A549 (cell line): ENCODE results near the gene PAX9. TPM values are rescaled to one million over a fixed set of nuclear protein-coding genes. Genes with fewer than 3 reads are reported as not detected.

Experiments used
- ATAC-seq, 2 experiments: fragments of 200-7000 bp in 1 of 2; fragments of >200 bp in 1 of 2; cut with Nextera tagmentation in 1 of 2; cut with Tn5 transposase in 1 of 2; 3 replicates each; pipeline versions ENCODE4 v1.8.0 to v1.9.1; 2018 to 2020; ENCODE audit warnings: mild to moderate bottlenecking in 1 of 2, moderate library complexity in 1 of 2
- CTCF ChIA-PET: fragments of 300-600 bp; sonication (Branson Sonifier 250); formaldehyde crosslinking; extraction: SDS; loops from one replicate; lab custom pipeline; 2021; ENCODE audit warnings: antibody characterized with exemption, inconsistent platforms; lab: Yijun Ruan, JAX
- POLR2A ChIA-PET: fragments of 350-600 bp; formaldehyde crosslinking; extraction: SDS; loops from one replicate; lab custom pipeline; 2021; ENCODE audit warnings: antibody characterized with exemption, inconsistent platforms; lab: Yijun Ruan, JAX
- DNase-seq, 2 experiments: peaks; one replicate each; pipeline versions ENCODE4 v3.0.0 to v3.0.0-alpha.2; 2011 to 2016; ENCODE audit warnings: low read depth in 1 of 2, low spot score in 1 of 2
- FAIRE-seq: peaks from 2 replicates; lab custom pipeline; 2011; peaks lifted over from hg19 to GRCh38; lab: Jason Lieb, UNC
- H3K27ac ChIP-seq, 2 experiments: fragments of >200 bp; sonication (Bioruptor Twin); formaldehyde crosslinking; 3 replicates each; pipeline ENCODE4 v1.5.1; 2016 to 2017
- H3K4me1 ChIP-seq: fragments of >200 bp; sonication (Bioruptor Twin); formaldehyde crosslinking; 3 replicates; pipeline ENCODE4 v1.6.1; 2016
- H3K4me2 ChIP-seq: fragments of >200 bp; sonication (Bioruptor Twin); formaldehyde crosslinking; 3 replicates; pipeline ENCODE4 v1.6.1; 2016
- H3K4me3 ChIP-seq: fragments of >200 bp; sonication (Bioruptor Twin); formaldehyde crosslinking; 3 replicates; pipeline ENCODE4 v1.5.1; 2016
- H3K9me3 ChIP-seq: fragments of >200 bp; sonication (Bioruptor Twin); formaldehyde crosslinking; 3 replicates; pipeline ENCODE4 v1.6.1; 2016
- CHD2 ChIP-seq: fragments of 150-350 bp; IDR thresholded peaks from 2 replicates; pipeline ENCODE4 v1.6.1; 2014; ENCODE audit warnings: low read length; ENCODE audit not compliant: partially characterized antibody
- CHD4 ChIP-seq: fragments of 200-600 bp; sonication (generic); IDR thresholded peaks from 2 replicates; pipeline ENCODE4 v1.6.1; 2016; ENCODE audit warnings: antibody characterized with exemption, mild to moderate bottlenecking, borderline replicate concordance
- EHF ChIP-seq: fragments of 250-450 bp; sonication (Bioruptor Pico); IDR thresholded peaks from 2 replicates; pipeline ENCODE4 v1.5.0; 2020; ENCODE audit warnings: mild to moderate bottlenecking
- ELK1 ChIP-seq: fragments of 150-350 bp; IDR thresholded peaks from 2 replicates; pipeline ENCODE4 v1.6.1; 2014; ENCODE audit warnings: low read depth, mild to moderate bottlenecking, low read length
- ESRRA ChIP-seq: fragments of 150-350 bp; IDR thresholded peaks from 2 replicates; pipeline ENCODE4 v1.6.1; 2014; ENCODE audit warnings: mild to moderate bottlenecking, low read length, borderline replicate concordance
- FOSL2 ChIP-seq, 2 experiments: fragments of 450-650 bp in 1 of 2; fragments of >200 bp in 1 of 2; sonication (Bioruptor Twin) in 1 of 2; formaldehyde crosslinking; IDR thresholded peaks; 2 replicates each; pipeline versions ENCODE4 v1.5.0 to v1.6.1; 2016 to 2020; ENCODE audit warnings: mild to moderate bottlenecking in 1 of 2, moderate library complexity in 1 of 2
- HEYL ChIP-seq: fragments of 250-450 bp; sonication (Bioruptor Pico); IDR thresholded peaks from 2 replicates; pipeline ENCODE4 v1.8.0; 2021; ENCODE audit warnings: mild to moderate bottlenecking, moderate library complexity
- JUNB ChIP-seq: fragments of >200 bp; sonication (Bioruptor Twin); formaldehyde crosslinking; IDR thresholded peaks from 2 replicates; pipeline ENCODE4 v1.6.1; 2016
- KDM1A ChIP-seq: fragments of 200-600 bp; sonication (generic); IDR thresholded peaks from 2 replicates; pipeline ENCODE4 v1.6.1; 2016; ENCODE audit warnings: low read depth, mild to moderate bottlenecking
- MAX ChIP-seq: IDR thresholded peaks from 2 replicates; pipeline ENCODE4 v1.6.1; 2012
- MYC ChIP-seq: IDR thresholded peaks from 2 replicates; pipeline ENCODE4 v1.6.1; 2012; ENCODE audit warnings: mild to moderate bottlenecking, inconsistent platforms, low read length, improper control_type of control experiment, borderline replicate concordance
- NPAS2 ChIP-seq: fragments of 250-450 bp; sonication (Bioruptor Pico); IDR thresholded peaks from 2 replicates; pipeline ENCODE4 v1.8.0; 2022; ENCODE audit warnings: mild to moderate bottlenecking, moderate library complexity, borderline replicate concordance
- NR3C1 ChIP-seq: fragments of >200 bp; sonication (Bioruptor Twin); formaldehyde crosslinking; IDR thresholded peaks from 3 replicates; pipeline ENCODE4 v1.6.1; 2017
- PHF8 ChIP-seq: fragments of 200-600 bp; sonication (generic); IDR thresholded peaks from 2 replicates; pipeline ENCODE4 v1.6.1; 2016; ENCODE audit warnings: low read depth, mild to moderate bottlenecking, antibody characterized with exemption, moderate library complexity, borderline replicate concordance
- POLR2AphosphoS2 ChIP-seq: conservative IDR thresholded peaks from 2 replicates; pipeline ENCODE4 v1.6.1; 2012; ENCODE audit warnings: low read length, improper control_type of control experiment, inconsistent platforms
- RAD21 ChIP-seq, 2 experiments: fragments of >200 bp in 1 of 2; sonication (Bioruptor Twin) in 1 of 2; formaldehyde crosslinking in 1 of 2; IDR thresholded peaks in 1 of 2; conservative IDR thresholded peaks in 1 of 2; 2 replicates in 1 of 2; 3 replicates in 1 of 2; pipeline ENCODE4 v1.6.1; 2012 to 2018; ENCODE audit warnings: inconsistent platforms in 1 of 2
- RCOR1 ChIP-seq: fragments of 150-350 bp; IDR thresholded peaks from 2 replicates; pipeline ENCODE4 v1.6.1; 2014; ENCODE audit warnings: antibody characterized with exemption, low read length, low read depth
- RFX5 ChIP-seq: fragments of 450-650 bp; IDR thresholded peaks from 2 replicates; pipeline ENCODE4 v1.7.1; 2014; ENCODE audit warnings: antibody characterized with exemption, mild to moderate bottlenecking, moderate library complexity
- RNF2 ChIP-seq: fragments of 200-600 bp; sonication (generic); IDR thresholded peaks from 2 replicates; pipeline ENCODE4 v1.6.1; 2016; ENCODE audit warnings: low read depth, mild to moderate bottlenecking, antibody characterized with exemption, moderate library complexity, borderline replicate concordance
- SREBF2 ChIP-seq: fragments of 450-650 bp; IDR thresholded peaks from 2 replicates; pipeline ENCODE4 v1.6.1; 2014; ENCODE audit warnings: mild to moderate bottlenecking, moderate library complexity
- TP53 ChIP-seq: fragments of 250-450 bp; sonication (Bioruptor Pico); IDR thresholded peaks from 2 replicates; pipeline ENCODE4 v1.5.0; 2021; ENCODE audit warnings: mild to moderate bottlenecking, moderate library complexity
- WGBS: methylation state at CpG from one replicate; pipeline ENCODE4 v1.1.6; 2017; ENCODE audit errors: missing lambda C conversion rate; 5-methylcytosine and 5-hydroxymethylcytosine counted together
- polyA plus RNA-seq, 4 experiments: library from polyadenylated mRNA; depleted of rRNA in 3 of 4; stranded (reverse); fragments of >200 nt; fragmentation: RNase III in 1 of 4; extraction: RNeasy Plus Mini Kit Qiagen cat#74134 plus additional on column Dnase treatment in 1 of 4; gene quantifications; 2 replicates in 3 of 4; 3 replicates in 1 of 4; pipeline ENCODE4 v1.2.3, GENCODE V29; 2011 to 2017

Gene PAX9
- polyA plus RNA-seq, 2 of the 4 experiments (the other 2 are of a cell fraction): 0.75 to 1.8 TPM

DNA sequence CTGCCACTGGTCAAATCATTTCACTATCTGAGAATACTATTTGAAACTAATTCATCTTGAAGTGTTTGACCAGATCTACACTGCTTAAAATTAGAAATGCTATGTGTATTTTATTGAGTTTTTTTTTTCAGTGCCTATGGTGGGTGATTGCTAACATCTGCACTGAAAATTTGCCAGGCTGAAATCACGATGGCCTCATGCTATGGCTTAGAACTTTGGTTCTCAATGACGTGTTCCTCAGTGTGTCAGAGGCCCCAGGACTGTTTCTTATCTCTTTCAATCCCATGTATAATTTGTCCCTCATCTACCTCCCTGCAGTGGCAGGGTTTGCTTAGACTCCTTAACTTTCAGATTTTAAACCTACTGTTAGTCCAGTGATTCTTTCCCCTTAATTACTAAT, 43.0 kb upstream of the PAX9 start:
- ChIA-PET CTCF (interaction anchor here (0.7 to 2.6 kb wide), 4 partner anchors 8 to 65 kb away, joined by 3 to 10 read pairs (median 6); no protein-coding TSS in a partner anchor), POLR2A (no interaction called here)
- Histone ChIP-seq H3K4me3 (no peak overlapping the region), H3K4me2 (no peak overlapping the region), H3K9me3 (no peaks in the 10 kb centered on the region), H3K27ac (no peak overlapping the region), H3K4me1 (no peaks in the 10 kb centered on the region)
- DNase-seq: no peak
- 4% methylated on average over 2 of the region's 2 CpGs for WGBS
- no peak for FAIRE-seq
- TF ChIP-seq PHF8 (no peak), POLR2AphosphoS2 (no peak), RAD21 (conservative IDR thresholded peaks at IDR 0.05 in 1 of 2, IDR thresholded peaks at IDR 0.05 in 1 of 2) (no peak), ELK1 (no peak), MAX (no peak), SREBF2 (no peak)
- ATAC-seq: no peak

DNA sequence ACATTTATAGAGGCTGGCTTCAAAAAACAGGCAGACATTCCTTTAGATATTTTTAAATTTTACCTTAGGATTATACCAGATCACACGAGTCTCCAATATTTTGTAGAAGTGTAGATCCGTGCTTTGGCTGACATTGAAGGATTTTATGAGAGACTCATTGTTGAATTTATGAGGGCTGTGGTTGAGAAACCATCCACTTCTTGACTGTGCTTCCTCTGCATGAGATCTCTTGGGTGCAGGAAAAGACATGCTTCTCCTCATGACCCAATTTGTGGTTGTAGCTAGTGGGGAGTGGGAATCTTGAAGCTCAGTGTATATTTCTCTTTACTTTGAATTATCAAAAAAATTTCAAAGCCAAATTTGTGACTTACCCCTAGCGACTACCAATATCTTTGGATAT, 42.5 kb upstream of the PAX9 start:
- H3K4me1 ChIP-seq: no peaks in the 10 kb centered on the region
- POLR2A ChIA-PET: no interaction called here
- DNase-seq (no peak), FAIRE-seq (no peak), ATAC-seq (no peak)
- 10% methylated on average over 3 of the region's 3 CpGs for WGBS
- TF ChIP-seq EHF (CRISPR knock-in tag) (no peak), ESRRA (no peak), KDM1A (no peak), RNF2 (no peak), NR3C1 (no peak), NPAS2 (CRISPR knock-in tag) (no peak), CHD4 (no peak), HEYL (no peak), TP53 (CRISPR knock-in tag) (no peak), RAD21 (conservative IDR thresholded peaks at IDR 0.05 in 1 of 2, IDR thresholded peaks at IDR 0.05 in 1 of 2) (no peak), JUNB (no peak), MAX (no peak)
- H3K4me2 ChIP-seq: no peak overlapping the region
- no peak overlapping the region for H3K4me3 ChIP-seq
- H3K27ac ChIP-seq: no peak overlapping the region
- H3K9me3 ChIP-seq: no peaks in the 10 kb centered on the region
- CTCF ChIA-PET: no interaction called here

DNA sequence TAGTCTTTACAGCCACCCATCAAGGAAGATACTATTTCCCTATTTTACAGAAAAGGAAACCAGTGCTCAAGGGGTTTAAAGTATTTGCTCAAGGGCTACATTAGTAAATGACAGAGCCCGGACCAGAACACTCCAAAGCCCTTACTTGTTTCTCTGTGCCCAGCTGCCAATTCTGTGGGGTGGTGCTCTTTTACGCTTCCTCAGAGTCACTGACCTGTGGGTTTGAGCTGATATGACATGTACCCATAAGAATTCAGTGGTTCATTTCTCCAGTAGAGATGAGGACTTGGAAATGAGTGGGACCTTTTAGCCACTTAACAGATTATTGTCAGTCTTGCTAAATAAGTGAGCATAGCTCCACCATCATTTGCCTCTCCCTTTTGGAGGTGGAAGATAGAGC, 41.8 kb upstream of the PAX9 start:
- ATAC-seq (no peak), DNase-seq (no peak), FAIRE-seq (no peak)
- no peak overlapping the region for H3K4me3 ChIP-seq
- WGBS: 21% methylated on average over 2 of the region's 2 CpGs
- no peaks in the 10 kb centered on the region for H3K4me1 ChIP-seq
- ChIA-PET POLR2A (no interaction called here), CTCF (no interaction called here)
- no peak overlapping the region for H3K27ac ChIP-seq
- TF ChIP-seq RFX5: no peak
- TF ChIP-seq RCOR1: no peak
- TF ChIP-seq JUNB: no peak
- no peak for TF ChIP-seq CHD2
- no peak for TF ChIP-seq MYC
- no peak for TF ChIP-seq FOSL2 (IDR thresholded peaks at IDR 0.05)
- TF ChIP-seq FOSL2 (CRISPR knock-in tag; IDR thresholded peaks at IDR 0.05): no peak
- no peak overlapping the region for H3K4me2 ChIP-seq
- H3K9me3 ChIP-seq: no peaks in the 10 kb centered on the region
